SK-N-SH (cell line): ENCODE results near the gene SSPN. TPM values are rescaled to one million over a fixed set of nuclear protein-coding genes. Genes with fewer than 3 reads are reported as not detected.

Source experiments
- CTCF ChIA-PET: fragments of 300-600, 350-600 bp; formaldehyde crosslinking; extraction: SDS; loops from one replicate; lab custom pipeline; 2021; lab: Yijun Ruan, JAX
- POLR2A ChIA-PET: fragments of 350-600 bp; sonication (Branson Sonifier 250); formaldehyde crosslinking; extraction: SDS; loops from one replicate; lab custom pipeline; 2020; ENCODE audit warnings: antibody characterized with exemption, inconsistent platforms; lab: Yijun Ruan, JAX
- DNase-seq: peaks from one replicate; pipeline ENCODE4 v3.0.0; 2012
- H2AFZ ChIP-seq: fragments of 200-600 bp; sonication (generic); 2 replicates; pipeline ENCODE4 v1.8.1; 2016; ENCODE audit warnings: antibody characterized with exemption, mild to moderate bottlenecking, low read depth
- H3F3A ChIP-seq: fragments of 200-600 bp; sonication (generic); replicated peaks from 2 replicates; pipeline ENCODE3; 2016; ENCODE audit warnings: antibody characterized with exemption, mild to moderate bottlenecking; ENCODE audit not compliant: insufficient read depth
- H3K27ac ChIP-seq, 2 experiments: fragments of 200-500 bp in 1 of 2; fragments of 200-600 bp in 1 of 2; sonication (Bioruptor generic) in 1 of 2; sonication (generic), shearing (Covaris generic) in 1 of 2; 2 replicates each; pipeline versions ENCODE4 v1.5.1 to v1.6.1; 2014 to 2016; ENCODE audit warnings: low read depth in 2 of 2, inconsistent platforms in 1 of 2, low read length in 1 of 2, mild to moderate bottlenecking in 1 of 2, mixed read lengths in 1 of 2
- H3K27me3 ChIP-seq: fragments of 200-600 bp; sonication (generic), shearing (Covaris generic); 2 replicates; pipeline ENCODE4 v1.6.1; 2016; ENCODE audit warnings: mixed run types; ENCODE audit not compliant: insufficient read depth
- H3K36me3 ChIP-seq, 2 experiments: fragments of 200-500 bp in 1 of 2; fragments of 200-600 bp in 1 of 2; sonication (Bioruptor generic) in 1 of 2; sonication (generic) in 1 of 2; replicated peaks in 1 of 2; 2 replicates each; pipeline versions ENCODE3 to v1.5.1; 2014 to 2016; ENCODE audit warnings: low read length in 1 of 2, mild to moderate bottlenecking in 1 of 2; ENCODE audit not compliant: insufficient read depth in 2 of 2, control insufficient read depth in 1 of 2
- H3K4me1 ChIP-seq, 2 experiments: fragments of 200-500 bp in 1 of 2; fragments of 200-600 bp in 1 of 2; sonication (Bioruptor generic) in 1 of 2; sonication (generic), shearing (Covaris generic) in 1 of 2; 2 replicates each; pipeline versions ENCODE4 v1.5.1 to v1.6.1; 2014 to 2016; ENCODE audit warnings: low read depth in 1 of 2, low read length in 1 of 2, mixed run types in 1 of 2; ENCODE audit not compliant: insufficient read depth in 2 of 2, control insufficient read depth in 1 of 2
- H3K4me2 ChIP-seq: fragments of 200-600 bp; sonication (generic), shearing (Covaris generic); 2 replicates; pipeline ENCODE4 v1.6.1; 2017; ENCODE audit warnings: mixed run types
- H3K4me3 ChIP-seq, 2 experiments: fragments of 200-500 bp in 1 of 2; fragments of 200-600 bp in 1 of 2; sonication (Bioruptor generic) in 1 of 2; sonication (generic), shearing (Covaris generic) in 1 of 2; 2 replicates each; pipeline versions ENCODE4 v1.5.1 to v1.8.1; 2014 to 2016; ENCODE audit warnings: low read depth in 2 of 2, inconsistent platforms in 1 of 2, low read length in 1 of 2, mild to moderate bottlenecking in 1 of 2, mixed read lengths in 1 of 2, moderate library complexity in 1 of 2
- H3K79me2 ChIP-seq: fragments of 200-600 bp; sonication (generic); 2 replicates; pipeline ENCODE4 v1.8.1; 2017; ENCODE audit warnings: mild to moderate bottlenecking; ENCODE audit not compliant: insufficient read depth
- H3K9ac ChIP-seq: fragments of 200-600 bp; sonication (generic); 2 replicates; pipeline ENCODE4 v1.6.1; 2017; ENCODE audit warnings: mixed run types
- H3K9me2 ChIP-seq: fragments of 200-600 bp; sonication (generic); 2 replicates; pipeline ENCODE4 v1.6.1; 2017; ENCODE audit warnings: mixed run types
- H3K9me3 ChIP-seq: fragments of 200-600 bp; sonication (generic); 2 replicates; pipeline ENCODE4 v1.6.1; 2017; ENCODE audit warnings: mixed run types, mild to moderate bottlenecking, moderate library complexity
- H4K20me1 ChIP-seq: fragments of 200-600 bp; sonication (generic); 2 replicates; pipeline ENCODE4 v1.6.1; 2017; ENCODE audit warnings: mild to moderate bottlenecking, mixed run types; ENCODE audit not compliant: insufficient read depth
- CTCF ChIP-seq: fragments of 200-600 bp; sonication (generic); IDR thresholded peaks from 2 replicates; pipeline ENCODE4 v1.6.1; 2017; ENCODE audit warnings: antibody characterized with exemption, mild to moderate bottlenecking, moderate library complexity
- FOSL2 ChIP-seq: IDR thresholded peaks from 2 replicates; pipeline ENCODE4 v1.4.0; 2012; ENCODE audit warnings: low read depth, mild to moderate bottlenecking, moderate library complexity, borderline replicate concordance
- FOXM1 ChIP-seq: IDR thresholded peaks from 2 replicates; pipeline ENCODE4 v1.4.0; 2012; ENCODE audit warnings: low read depth, mild to moderate bottlenecking
- MAX ChIP-seq: IDR thresholded peaks from 2 replicates; pipeline ENCODE4 v1.4.0; 2012; ENCODE audit warnings: low read depth
- MEF2A ChIP-seq: IDR thresholded peaks from 2 replicates; pipeline ENCODE4 v1.4.0; 2012; ENCODE audit warnings: low read depth, borderline replicate concordance
- RCOR1 ChIP-seq: fragments of 150-350 bp; IDR thresholded peaks from 2 replicates; pipeline ENCODE4 v1.6.1; 2017; ENCODE audit warnings: antibody characterized with exemption, low read length
- RFX5 ChIP-seq: IDR thresholded peaks from 2 replicates; pipeline ENCODE4 v1.6.1; 2012; ENCODE audit warnings: mild to moderate bottlenecking, improper control_type of control experiment, low read length
- TEAD4 ChIP-seq: IDR thresholded peaks from 2 replicates; pipeline ENCODE4 v1.4.0; 2012; ENCODE audit warnings: mild to moderate bottlenecking, borderline replicate concordance; ENCODE audit not compliant: insufficient read depth
- USF1 ChIP-seq: IDR thresholded peaks from 2 replicates; pipeline ENCODE4 v1.4.0; 2012; ENCODE audit warnings: low read depth, borderline replicate concordance
- USF2 ChIP-seq: fragments of 150-350 bp; IDR thresholded peaks from 2 replicates; pipeline ENCODE4 v1.6.1; 2017; ENCODE audit warnings: antibody characterized with exemption, low read length, low read depth, borderline replicate concordance
- YY1 ChIP-seq: IDR thresholded peaks from 2 replicates; pipeline ENCODE4 v1.4.0; 2012; ENCODE audit warnings: low read depth, mild to moderate bottlenecking
- WGBS: methylation state at CpG from one replicate; pipeline ENCODE4 v1.1.6; 2017; ENCODE audit warnings: low lambda C conversion rate; 5-methylcytosine and 5-hydroxymethylcytosine counted together
- polyA plus RNA-seq, 3 experiments: library from polyadenylated mRNA; depleted of rRNA; stranded (reverse); fragments of >200 nt; gene quantifications; 2 replicates each; pipeline ENCODE4 v1.2.3, GENCODE V29; 2012
- TF ChIP-seq, protein P1 (sequence below): fragments of 150-350 bp; IDR thresholded peaks from 2 replicates; pipeline ENCODE4 v1.6.1; 2016; ENCODE audit warnings: mild to moderate bottlenecking, low read depth, low read length

The SSPN gene
- polyA plus RNA-seq, 1 of the 3 experiments (the other 2 are of a cell fraction), result 5.9 TPM

GRCh38 chr12:26162905-26163304 lies 32.5 kb upstream of the SSPN start:
- WGBS, result 75% methylated on average over 4 of the region's 4 CpGs

GRCh38 chr12:26164118-26164517 lies 31.3 kb upstream of the SSPN start:
- Histone ChIP-seq H3K27me3 (no peaks in the 10 kb centered on the region), H3K79me2 (no peaks in the 10 kb centered on the region), H3K4me1 (no peaks in the 10 kb centered on the region; a peak in 1 of 4 replicates), H3K4me3 (no peak overlapping the region), H4K20me1 (no peaks in the 10 kb centered on the region), H3F3A (no peaks in the 10 kb centered on the region), H3K9ac (no peak overlapping the region), H3K9me3 (no peaks in the 10 kb centered on the region), H3K27ac (no peak overlapping the region), H3K9me2 (no peaks in the 10 kb centered on the region), H3K4me2 (no peak overlapping the region), H2AFZ (no peak overlapping the region), H3K36me3 (no peaks in the 10 kb centered on the region)
- no peak for DNase-seq
- WGBS, result 70% methylated on average over 3 of the region's 3 CpGs
- POLR2A ChIA-PET, result no interaction called here
- CTCF ChIA-PET, result interaction anchor here (0.7 to 1.0 kb wide), 2 partner anchors 450 to 1922 kb away, joined by 3 read pairs; no protein-coding TSS in a partner anchor
- TF ChIP-seq FOXM1, result no peak
- no peak for TF ChIP-seq USF1
- no peak for TF ChIP-seq FOSL2
- TF ChIP-seq TEAD4, result no peak

More at GRCh38 chr12:26162905-26163304, 32.5 kb upstream of the SSPN start:
- Histone ChIP-seq H3K36me3 (no peaks in the 10 kb centered on the region), H3K27me3 (no peaks in the 10 kb centered on the region)
- no peak for DNase-seq
- no peak for TF ChIP-seq MAX
- no peak for TF ChIP-seq USF2
- TF ChIP-seq, all 33 proteins: peak for 0
- Histone ChIP-seq H3K4me2 (no peak overlapping the region), H3K27ac (no peak overlapping the region), H3K4me3 (no peak overlapping the region), H3K4me1 (no peaks in the 10 kb centered on the region; a peak in 2 of 4 replicates), H4K20me1 (no peaks in the 10 kb centered on the region), H3K9me2 (no peaks in the 10 kb centered on the region), H3K79me2 (no peaks in the 10 kb centered on the region), H3K9ac (no peak overlapping the region), H3F3A (no peaks in the 10 kb centered on the region), H2AFZ (no peak overlapping the region), H3K9me3 (no peaks in the 10 kb centered on the region)
- ChIA-PET CTCF (no interaction called here), POLR2A (no interaction called here)

DNA sequence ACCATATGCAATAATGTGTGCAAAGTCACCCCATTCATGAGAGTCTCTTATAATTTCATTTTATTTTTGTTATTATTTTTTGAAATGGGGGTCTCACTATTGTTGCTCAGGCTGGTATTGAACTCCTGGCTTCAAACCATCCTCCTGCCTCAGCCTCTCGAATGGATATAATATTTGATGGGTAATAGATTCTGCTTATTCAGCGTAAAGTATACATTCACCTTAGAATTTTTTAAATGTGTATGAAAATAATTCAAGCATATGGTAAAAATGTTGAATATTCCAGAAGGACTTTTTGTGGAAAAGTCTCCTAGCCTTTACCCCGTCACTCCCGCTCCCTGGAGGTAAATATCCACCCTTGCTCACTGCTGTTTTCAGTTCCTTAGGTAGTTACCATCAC lies 23.4 kb upstream of the SSPN start:
- Histone ChIP-seq H3K4me2 (no peak overlapping the region), H3K4me3 (no peak overlapping the region), H3K36me3 (no peaks in the 10 kb centered on the region), H3K9me2 (no peaks in the 10 kb centered on the region), H3F3A (no peaks in the 10 kb centered on the region), H3K27ac (no peak overlapping the region), H3K27me3 (no peaks in the 10 kb centered on the region), H3K4me1 (no peaks in the 10 kb centered on the region), H3K9ac (no peak overlapping the region)
- CTCF ChIA-PET, result no interaction called here
- 84% methylated on average over 4 of the region's 4 CpGs for WGBS
- DNase-seq, result no peak
- no peak for TF ChIP-seq RCOR1
- no peak for TF ChIP-seq CTCF
- TF ChIP-seq RFX5, result no peak
- TF ChIP-seq MEF2A, result no peak
- no peak for TF ChIP-seq YY1
- TF ChIP-seq, protein P1, sequence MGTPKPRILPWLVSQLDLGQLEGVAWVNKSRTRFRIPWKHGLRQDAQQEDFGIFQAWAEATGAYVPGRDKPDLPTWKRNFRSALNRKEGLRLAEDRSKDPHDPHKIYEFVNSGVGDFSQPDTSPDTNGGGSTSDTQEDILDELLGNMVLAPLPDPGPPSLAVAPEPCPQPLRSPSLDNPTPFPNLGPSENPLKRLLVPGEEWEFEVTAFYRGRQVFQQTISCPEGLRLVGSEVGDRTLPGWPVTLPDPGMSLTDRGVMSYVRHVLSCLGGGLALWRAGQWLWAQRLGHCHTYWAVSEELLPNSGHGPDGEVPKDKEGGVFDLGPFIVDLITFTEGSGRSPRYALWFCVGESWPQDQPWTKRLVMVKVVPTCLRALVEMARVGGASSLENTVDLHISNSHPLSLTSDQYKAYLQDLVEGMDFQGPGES, result no peak
- TF ChIP-seq, all 33 proteins: peak for 0
- no peaks in the 10 kb centered on the region for H3K79me2 ChIP-seq
- no peaks in the 10 kb centered on the region for H3K9me3 ChIP-seq
- POLR2A ChIA-PET, result no interaction called here
- no peak overlapping the region for H2AFZ ChIP-seq
- H4K20me1 ChIP-seq, result no peaks in the 10 kb centered on the region
